A673 (cell line): ENCODE results near the gene SRPK1. TPM values are rescaled to one million over a fixed set of nuclear protein-coding genes. Genes with fewer than 3 reads are reported as not detected.
A peak's percentile ranks its signal among the peaks of the same experiment; 100 is the strongest.

Source experiments
- BruUV-seq: library from RNA; stranded (reverse); fragments of 400-500 nt; replicated peaks from 2 replicates; lab custom pipeline; 2021; lab: Mats Ljungman, UMichigan
- CTCF ChIA-PET: fragments of 300-600 bp; sonication (Branson Sonifier 250); formaldehyde crosslinking; loops from one replicate; lab custom pipeline; 2022; ENCODE audit warnings: antibody characterized with exemption; lab: Charles Lee
- POLR2A ChIA-PET: fragments of 300-600 bp; sonication (Branson Sonifier 250); formaldehyde crosslinking; loops from one replicate; lab custom pipeline; 2022; ENCODE audit warnings: antibody characterized with exemption; ENCODE audit not compliant: low non-redundant PET; lab: Charles Lee
- DNase-seq: peaks from one replicate; pipeline ENCODE4 v3.0.0-alpha.2; 2015; ENCODE audit warnings: low spot score
- H3K27ac ChIP-seq: fragments of 200-600 bp; sonication (generic); 2 replicates; pipeline ENCODE4 v1.5.1; 2016; ENCODE audit warnings: mixed run types, low read depth, mild to moderate bottlenecking, mixed read lengths, antibody characterized with exemption, low read length; ENCODE audit not compliant: poor library complexity, severe bottlenecking
- H3K27me3 ChIP-seq: fragments of 200-600 bp; sonication (generic); replicated peaks from 2 replicates; pipeline ENCODE4 v1.6.1; 2017; ENCODE audit warnings: mixed run types, low read depth, mild to moderate bottlenecking, mixed read lengths, antibody characterized with exemption, low read length; ENCODE audit not compliant: insufficient read depth, poor library complexity
- H3K36me3 ChIP-seq: fragments of 200-600 bp; sonication (generic); 2 replicates; pipeline ENCODE4 v1.6.1; 2016; ENCODE audit warnings: mixed run types, mild to moderate bottlenecking, mixed read lengths, antibody characterized with exemption, low read length; ENCODE audit not compliant: insufficient read depth, poor library complexity, severe bottlenecking
- H3K4me1 ChIP-seq: fragments of 200-600 bp; sonication (generic); 2 replicates; pipeline ENCODE4 v1.6.1; 2017; ENCODE audit warnings: mixed run types, mild to moderate bottlenecking, mixed read lengths, antibody characterized with exemption, low read length; ENCODE audit not compliant: insufficient read depth, poor library complexity, severe bottlenecking
- H3K4me3 ChIP-seq: fragments of 200-600 bp; sonication (generic); 2 replicates; pipeline ENCODE4 v1.5.1; 2016; ENCODE audit warnings: low read depth, mixed run types, mild to moderate bottlenecking, mixed read lengths, low read length; ENCODE audit not compliant: poor library complexity, severe bottlenecking
- H3K9me3 ChIP-seq: fragments of 200-600 bp; sonication (generic); 2 replicates; pipeline ENCODE4 v1.6.1; 2016; ENCODE audit warnings: mixed run types, low read depth, mild to moderate bottlenecking, mixed read lengths, antibody characterized with exemption, low read length; ENCODE audit not compliant: poor library complexity, severe bottlenecking
- CTCF ChIP-seq: fragments of 300-800, 200-600 bp; sonication (generic); conservative IDR thresholded peaks from 2 replicates; pipeline ENCODE4 v1.5.1; 2017; ENCODE audit warnings: low read depth, mild to moderate bottlenecking, antibody characterized with exemption, low read length, moderate library complexity, mixed read lengths
- EZH2 ChIP-seq: fragments of 200-600 bp; sonication (generic); IDR thresholded peaks from 2 replicates; pipeline ENCODE4 v1.6.1; 2017; ENCODE audit warnings: borderline replicate concordance, low read depth, mild to moderate bottlenecking, mixed read lengths, antibody characterized with exemption, low read length; ENCODE audit not compliant: poor library complexity, severe bottlenecking
- intact Hi-C: fragments of 100-400 bp; cut with micrococcal nuclease; formaldehyde crosslinking; loops from one replicate; pipeline ENCODE4 v1.10.0; 2022; ENCODE audit not compliant: unreplicated experiment
- total RNA-seq: library from RNA; stranded (reverse); gene quantifications from 2 replicates; pipeline ENCODE4 v1.2.3, GENCODE V29; 2021

The SRPK1 gene
- total RNA-seq, 1 experiment from 2014 or later = 104 TPM

GRCh38 chr6:35817515-35817914 is 103.4 kb downstream of the SRPK1 start:
- intact Hi-C loops = no loop called here
- H3K27me3 ChIP-seq = no peaks in the 10 kb centered on the region
- no TSS peak for BruUV-seq
- DNase-seq = no peak
- POLR2A ChIA-PET = interaction anchor here (0.7 kb wide), 1 partner anchor 221 kb away, joined by 3 read pairs; no protein-coding TSS in a partner anchor
- H3K36me3 ChIP-seq = no peaks in the 10 kb centered on the region
- TF ChIP-seq EZH2 (no peak), CTCF (no peak)
- no peak overlapping the region for H3K4me3 ChIP-seq
- CTCF ChIA-PET = no interaction called here
- H3K9me3 ChIP-seq = peaks cover 8% of the 10 kb centered on the region
- no peak overlapping the region for H3K27ac ChIP-seq
- H3K4me1 ChIP-seq = no peaks in the 10 kb centered on the region

GRCh38 chr6:35811699-35811995 is 109.3 kb downstream of the SRPK1 start:
- Histone ChIP-seq H3K4me1 (peaks cover 9% of the 10 kb centered on the region), H3K9me3 (no peaks in the 10 kb centered on the region), H3K27me3 (no peaks in the 10 kb centered on the region), H3K36me3 (no peaks in the 10 kb centered on the region), H3K4me3 (no peak overlapping the region), H3K27ac (no peak overlapping the region)
- no peak for DNase-seq
- intact Hi-C loops = no loop called here
- no TSS peak for BruUV-seq
- TF ChIP-seq CTCF = no peak
- no peak for TF ChIP-seq EZH2
- ChIA-PET POLR2A (no interaction called here), CTCF (no interaction called here)

DNA sequence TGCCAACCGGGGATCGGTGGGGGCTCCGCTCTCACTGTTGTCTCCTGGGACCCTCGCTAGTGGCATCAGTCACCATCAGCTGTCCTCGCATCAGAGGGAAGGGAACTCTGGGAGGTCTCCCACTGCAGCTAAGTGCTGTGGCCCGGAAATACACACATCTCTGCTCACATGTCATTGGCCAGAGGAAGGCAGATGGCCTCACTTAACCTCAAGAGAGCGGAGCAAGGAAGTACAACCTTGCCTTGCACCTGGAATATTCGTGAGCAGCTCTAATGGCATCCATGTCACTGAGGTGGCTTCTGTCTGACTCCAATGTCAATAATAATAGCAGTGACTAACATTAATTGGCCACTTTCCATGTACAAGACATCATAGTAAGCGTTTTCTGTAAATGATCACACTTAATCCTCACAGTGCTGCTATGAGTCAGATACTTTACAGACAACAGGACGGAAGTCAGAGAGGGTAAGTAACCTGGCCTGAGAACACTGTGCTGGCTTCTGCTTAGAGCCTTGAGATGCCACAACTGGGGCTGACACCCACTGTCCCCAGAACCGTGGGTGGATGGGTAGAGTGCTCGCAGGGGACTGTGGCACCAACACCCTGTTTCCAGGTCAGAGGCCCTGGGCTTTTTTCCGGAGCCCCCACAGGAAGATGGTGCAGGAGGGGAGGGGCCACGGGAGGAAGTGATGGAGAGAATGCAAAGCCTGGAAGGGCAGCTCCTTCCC is 109.8 kb downstream of the SRPK1 start:
- DNase-seq = peak; percentile 59
- Histone ChIP-seq H3K27me3 (no peaks in the 10 kb centered on the region), H3K4me3 (no peak overlapping the region), H3K27ac (no peak overlapping the region), H3K36me3 (no peaks in the 10 kb centered on the region), H3K4me1 (peaks cover 9% of the 10 kb centered on the region), H3K9me3 (no peaks in the 10 kb centered on the region)
- intact Hi-C loops = no loop called here
- TF ChIP-seq CTCF (no peak), EZH2 (no peak)
- ChIA-PET POLR2A (interaction anchor here (0.7 kb wide), 1 partner anchor 41 kb away, joined by 3 read pairs; no protein-coding TSS in a partner anchor), CTCF (no interaction called here)
- BruUV-seq = no TSS peak
